ENCODE measurements around the gene TUBGCP2.

DNA sequence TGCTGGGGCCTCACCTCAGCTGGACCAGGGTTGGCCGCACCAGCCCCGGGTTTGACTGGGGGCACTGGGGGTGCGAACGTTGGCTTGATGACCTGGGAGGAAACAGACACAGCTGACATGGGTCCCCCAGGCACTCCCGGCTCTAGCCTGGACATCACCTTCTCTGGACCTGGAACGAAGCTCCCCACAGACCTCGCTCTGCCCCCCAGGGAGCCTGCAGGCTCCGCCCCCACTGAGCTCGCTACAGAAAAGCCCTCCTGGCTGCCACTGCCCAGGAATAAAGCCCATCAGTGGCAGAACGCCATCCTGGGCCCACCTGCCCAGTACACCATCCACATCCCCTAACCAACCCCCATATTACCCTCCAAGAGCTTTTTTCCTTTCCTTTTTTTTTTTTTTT is 45.0 kb downstream of the TUBGCP2 start:
- no peak for TF ChIP-seq EZH2phosphoT487 (IDR thresholded peaks at IDR 0.05; ENCODE audit: borderline replicate concordance)
- no peak for TF ChIP-seq CTCF (conservative IDR thresholded peaks at IDR 0.05; ENCODE audit: low read length)

All from Loucy (cell line).